Measurements from ENCODE around the gene RREB1. TPM values are rescaled to one million over a fixed set of nuclear protein-coding genes. Genes with fewer than 3 reads are reported as not detected.

Gene RREB1
- total and polyA plus RNA-seq, 10 donors, result 3.2 to 72.0 (median 54.6) TPM

DNA sequence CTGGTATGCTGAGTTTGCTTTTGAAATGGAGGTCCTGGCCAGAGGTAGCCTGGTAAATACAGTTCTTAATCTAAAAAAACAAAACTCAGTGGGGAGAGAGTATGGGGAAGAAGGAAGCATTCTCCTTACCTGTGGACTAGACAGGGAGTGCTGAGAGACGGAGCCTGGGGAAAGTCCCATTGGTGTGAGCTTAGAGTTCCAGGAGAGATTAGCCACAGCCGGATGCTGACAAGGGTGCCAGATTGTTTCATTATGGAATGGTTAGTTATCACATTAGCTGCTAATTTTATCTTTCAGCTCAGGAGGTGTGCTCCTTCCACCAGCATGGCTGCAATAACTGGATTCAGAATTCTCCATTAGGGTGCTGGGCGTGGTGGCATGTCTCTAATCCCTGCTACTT is 75.9 kb downstream of the RREB1 start:
- H3K4me3 ChIP-seq, result no peak overlapping the region
- no peak for DNase-seq
- intact Hi-C loops (cut with DNase I; ENCODE audit: low total_unique reads), result no loop called here
- peaks cover 0 to 29% (median 8%) of the 10 kb centered on the region in 6 donors for H3K4me1 ChIP-seq
- 91 to 98% (median 96%) methylated on average over 3 of the region's 3 CpGs for WGBS, 5 donors
- no peak overlapping the region for H3K27ac ChIP-seq
- H3K36me3 ChIP-seq, result peaks cover 0 to 100% (median 65%) of the 10 kb centered on the region in 6 donors
- H3K9me3 ChIP-seq, result no peaks in the 10 kb centered on the region
- TF ChIP-seq POLR2A (IDR thresholded peaks at IDR 0.05) (no peak), POLR2AphosphoS5 (IDR thresholded peaks at IDR 0.05) (no peak)
- TF ChIP-seq, protein P1, sequence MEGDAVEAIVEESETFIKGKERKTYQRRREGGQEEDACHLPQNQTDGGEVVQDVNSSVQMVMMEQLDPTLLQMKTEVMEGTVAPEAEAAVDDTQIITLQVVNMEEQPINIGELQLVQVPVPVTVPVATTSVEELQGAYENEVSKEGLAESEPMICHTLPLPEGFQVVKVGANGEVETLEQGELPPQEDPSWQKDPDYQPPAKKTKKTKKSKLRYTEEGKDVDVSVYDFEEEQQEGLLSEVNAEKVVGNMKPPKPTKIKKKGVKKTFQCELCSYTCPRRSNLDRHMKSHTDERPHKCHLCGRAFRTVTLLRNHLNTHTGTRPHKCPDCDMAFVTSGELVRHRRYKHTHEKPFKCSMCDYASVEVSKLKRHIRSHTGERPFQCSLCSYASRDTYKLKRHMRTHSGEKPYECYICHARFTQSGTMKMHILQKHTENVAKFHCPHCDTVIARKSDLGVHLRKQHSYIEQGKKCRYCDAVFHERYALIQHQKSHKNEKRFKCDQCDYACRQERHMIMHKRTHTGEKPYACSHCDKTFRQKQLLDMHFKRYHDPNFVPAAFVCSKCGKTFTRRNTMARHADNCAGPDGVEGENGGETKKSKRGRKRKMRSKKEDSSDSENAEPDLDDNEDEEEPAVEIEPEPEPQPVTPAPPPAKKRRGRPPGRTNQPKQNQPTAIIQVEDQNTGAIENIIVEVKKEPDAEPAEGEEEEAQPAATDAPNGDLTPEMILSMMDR (IDR thresholded peaks at IDR 0.05 in 8 of 11, conservative IDR thresholded peaks at IDR 0.05 in 3 of 11), result no peak
- H3K27me3 ChIP-seq (replicated peaks in 1 of 7), result no peaks in the 10 kb centered on the region

DNA sequence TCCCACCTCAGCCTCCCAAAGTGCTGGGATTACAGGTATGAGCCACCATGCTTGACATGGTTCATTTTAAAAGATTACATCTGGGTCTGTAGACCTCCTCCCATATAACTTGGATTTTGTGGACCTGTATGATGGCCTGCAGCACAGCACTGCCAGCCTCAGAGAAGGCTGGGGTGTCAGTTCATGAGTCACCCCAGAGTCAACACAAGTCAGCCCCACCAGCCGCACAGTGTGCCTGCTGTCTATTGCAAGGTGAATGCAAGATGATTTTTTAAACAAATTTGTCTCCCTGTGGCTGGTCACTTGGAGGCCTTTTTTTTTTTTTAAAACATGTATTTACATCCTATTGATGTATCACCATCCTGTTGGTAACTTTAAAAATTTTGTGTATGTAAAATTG is 76.7 kb downstream of the RREB1 start:
- H3K4me1 ChIP-seq, result peaks cover 0 to 37% (median 8%) of the 10 kb centered on the region in 6 donors
- TF ChIP-seq POLR2A (IDR thresholded peaks at IDR 0.05) (no peak), POLR2AphosphoS5 (IDR thresholded peaks at IDR 0.05) (no peak)
- TF ChIP-seq, protein P1 (IDR thresholded peaks at IDR 0.05 in 8 of 11, conservative IDR thresholded peaks at IDR 0.05 in 3 of 11), result no peak
- WGBS, 5 donors, result 90 to 100% (median 100%) methylated on average over 1 of the region's 1 CpG
- intact Hi-C loops (cut with DNase I; ENCODE audit: low total_unique reads), result no loop called here
- peaks cover 0 to 100% (median 68%) of the 10 kb centered on the region in 6 donors for H3K36me3 ChIP-seq
- H3K27ac ChIP-seq, result no peak overlapping the region
- no peaks in the 10 kb centered on the region for H3K9me3 ChIP-seq
- no peaks in the 10 kb centered on the region for H3K27me3 ChIP-seq (replicated peaks in 1 of 7)
- no peak for DNase-seq
- H3K4me3 ChIP-seq, result no peak overlapping the region

DNA sequence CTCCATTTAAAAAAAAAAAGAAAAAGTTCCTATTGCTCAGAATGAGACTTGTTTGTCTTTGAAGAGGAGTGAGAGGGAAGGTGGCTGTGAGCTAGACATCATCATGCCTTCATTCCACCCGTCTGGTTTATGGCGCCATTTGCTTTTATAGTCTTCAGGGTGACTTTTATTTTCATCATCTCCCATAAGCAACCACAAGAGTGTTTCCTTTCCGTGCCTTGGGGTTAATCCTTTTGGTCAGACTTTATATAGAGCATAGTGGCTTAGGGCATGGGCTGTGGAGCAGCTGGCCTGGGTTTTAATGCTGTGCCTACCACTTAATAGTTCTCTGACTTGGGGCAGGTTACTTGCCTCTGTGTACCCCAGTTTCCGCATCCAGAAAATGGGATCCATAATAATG is 77.8 kb downstream of the RREB1 start:
- 85 to 93% (median 91%) methylated on average over 4 of the region's 4 CpGs for WGBS, 5 donors
- no peaks in the 10 kb centered on the region for H3K27me3 ChIP-seq (replicated peaks in 1 of 7)
- H3K4me1 ChIP-seq, result peaks cover 0 to 37% (median 8%) of the 10 kb centered on the region in 6 donors
- no peak overlapping the region for H3K4me3 ChIP-seq
- no peaks in the 10 kb centered on the region for H3K9me3 ChIP-seq
- intact Hi-C loops (cut with DNase I; ENCODE audit: low total_unique reads), result no loop called here
- H3K27ac ChIP-seq, result no peak overlapping the region
- TF ChIP-seq, protein P1 (IDR thresholded peaks at IDR 0.05 in 8 of 11, conservative IDR thresholded peaks at IDR 0.05 in 3 of 11), result no peak
- TF ChIP-seq POLR2A (IDR thresholded peaks at IDR 0.05) (no peak), POLR2AphosphoS5 (IDR thresholded peaks at IDR 0.05) (no peak)
- H3K36me3 ChIP-seq, result peaks cover 0 to 100% (median 68%) of the 10 kb centered on the region in 6 donors
- no peak for DNase-seq

DNA sequence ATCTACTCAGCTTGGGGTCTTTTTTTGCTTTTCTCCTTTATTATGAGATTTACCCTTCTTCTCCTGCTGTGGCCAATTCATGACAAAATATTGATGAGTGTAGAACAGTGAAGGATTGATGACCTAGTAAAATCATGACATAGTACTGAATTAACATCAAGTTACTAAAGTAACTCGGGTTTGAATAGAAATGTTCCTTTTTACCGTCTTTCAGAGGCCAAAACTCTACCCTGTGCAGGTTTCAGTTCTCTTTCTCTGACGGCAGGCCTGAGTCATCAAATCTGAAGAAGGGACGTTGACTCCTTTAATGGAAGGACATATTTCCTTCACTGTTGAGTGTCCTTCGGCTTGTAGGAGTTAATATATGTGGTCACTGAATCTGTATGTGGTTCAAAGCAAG is 80.7 kb downstream of the RREB1 start:
- peaks cover 0 to 96% (median 58%) of the 10 kb centered on the region in 6 donors for H3K36me3 ChIP-seq
- peaks cover 0 to 37% (median 8%) of the 10 kb centered on the region in 6 donors for H3K4me1 ChIP-seq
- H3K9me3 ChIP-seq, result no peaks in the 10 kb centered on the region
- H3K27ac ChIP-seq, result peak overlapping the region in 7 of 8 donors; percentile 15 to 78 (median 64)
- intact Hi-C loops (cut with DNase I; ENCODE audit: low total_unique reads), result no loop called here
- no peak for DNase-seq
- H3K4me3 ChIP-seq, result no peak overlapping the region
- H3K27me3 ChIP-seq (replicated peaks in 1 of 7), result no peaks in the 10 kb centered on the region
- TF ChIP-seq POLR2AphosphoS5 (IDR thresholded peaks at IDR 0.05) (peak in 1 of 3 donors; percentile 26), POLR2A (IDR thresholded peaks at IDR 0.05) (no peak)
- TF ChIP-seq, protein P1 (IDR thresholded peaks at IDR 0.05 in 8 of 11, conservative IDR thresholded peaks at IDR 0.05 in 3 of 11), result no peak
- whole genome bisulfite sequencing, 5 donors, result 47 to 58% (median 55%) methylated on average over 5 of the region's 5 CpGs
